ENCODE results near the gene DBI. TPM values are rescaled to one million over a fixed set of nuclear protein-coding genes. Genes with fewer than 3 reads are reported as not detected.

Gene DBI
- total and polyA plus RNA-seq, 2 of the 13 experiments (the other 11 are each of a cell fraction or from before 2014, with no cell fraction given), result 330 to 659 TPM

DNA sequence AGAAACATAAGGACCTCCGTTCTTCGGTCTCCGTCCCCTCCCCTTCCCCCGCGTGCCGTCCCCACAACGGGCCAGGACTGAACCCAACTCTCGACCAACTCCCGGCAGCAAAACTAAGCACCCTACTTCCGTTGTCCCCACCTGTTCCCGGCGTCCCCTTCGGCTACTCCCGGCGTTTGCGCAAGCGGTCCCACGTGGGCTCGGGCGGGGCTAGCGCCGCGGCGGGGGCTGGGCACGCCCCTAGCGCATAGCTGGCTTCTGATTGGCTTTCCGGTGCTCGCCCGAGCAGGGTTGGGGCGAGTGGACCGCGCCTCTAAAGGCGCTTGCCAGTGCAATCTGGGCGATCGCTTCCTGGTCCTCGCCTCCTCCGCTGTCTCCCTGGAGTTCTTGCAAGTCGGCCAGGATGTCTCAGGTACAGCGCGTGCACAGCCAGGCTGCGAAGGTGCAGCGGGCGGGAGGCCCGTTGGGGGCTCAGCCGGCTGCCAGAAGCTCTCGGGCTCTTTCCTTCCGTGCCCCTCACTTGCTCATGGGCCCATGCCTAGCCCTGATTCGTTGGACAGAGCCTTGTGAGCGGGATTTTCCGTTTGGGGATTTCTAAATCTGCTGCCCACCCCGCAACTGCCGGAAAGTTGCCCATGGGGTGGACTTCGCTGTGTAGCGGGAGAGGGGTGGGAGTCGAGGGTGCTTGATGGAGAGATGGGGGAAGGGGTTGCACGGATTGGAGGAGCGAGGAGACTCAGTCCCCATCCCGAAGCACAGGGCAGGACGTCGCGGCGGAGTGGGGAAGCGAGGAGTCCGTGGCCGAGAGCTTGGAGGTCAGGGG is at the start of gene DBI, which contains the start of gene C2orf76 (continued):
- TF ChIP-seq XBP1 (CRISPR knock-in tag; IDR thresholded peaks at IDR 0.05), result no peak; the same call in 1 of the 2 replicates
- TF ChIP-seq, protein P1, sequence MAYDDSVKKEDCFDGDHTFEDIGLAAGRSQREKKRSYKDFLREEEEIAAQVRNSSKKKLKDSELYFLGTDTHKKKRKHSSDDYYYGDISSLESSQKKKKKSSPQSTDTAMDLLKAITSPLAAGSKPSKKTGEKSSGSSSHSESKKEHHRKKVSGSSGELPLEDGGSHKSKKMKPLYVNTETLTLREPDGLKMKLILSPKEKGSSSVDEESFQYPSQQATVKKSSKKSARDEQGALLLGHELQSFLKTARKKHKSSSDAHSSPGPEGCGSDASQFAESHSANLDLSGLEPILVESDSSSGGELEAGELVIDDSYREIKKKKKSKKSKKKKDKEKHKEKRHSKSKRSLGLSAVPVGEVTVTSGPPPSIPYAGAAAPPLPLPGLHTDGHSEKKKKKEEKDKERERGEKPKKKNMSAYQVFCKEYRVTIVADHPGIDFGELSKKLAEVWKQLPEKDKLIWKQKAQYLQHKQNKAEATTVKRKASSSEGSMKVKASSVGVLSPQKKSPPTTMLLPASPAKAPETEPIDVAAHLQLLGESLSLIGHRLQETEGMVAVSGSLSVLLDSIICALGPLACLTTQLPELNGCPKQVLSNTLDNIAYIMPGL (CRISPR knock-in tag; IDR thresholded peaks at IDR 0.05; ENCODE audit: borderline replicate concordance in 1 of 2, low read depth in 1 of 2), result peak; percentile 84 to 88
- TF ChIP-seq ZFP62 (CRISPR knock-in tag; IDR thresholded peaks at IDR 0.05), result no peak
- TF ChIP-seq TCF12 (IDR thresholded peaks at IDR 0.05), result no peak
- TF ChIP-seq TCF12 (CRISPR knock-in tag; IDR thresholded peaks at IDR 0.05), result no peak; the same call in none of the 2 replicates
- no peak for TF ChIP-seq PTBP1 (IDR thresholded peaks at IDR 0.05; ENCODE audit: low read depth, low read length, poor library complexity, severe bottlenecking)
- TF ChIP-seq FOXK1 (CRISPR knock-in tag; IDR thresholded peaks at IDR 0.05; ENCODE audit: borderline replicate concordance, low read depth), result peak; percentile 97
- peak; percentile 89; the same call in 1 of the 2 replicates for TF ChIP-seq ZNF224 (CRISPR knock-in tag; IDR thresholded peaks at IDR 0.05)
- no peak for TF ChIP-seq SOX13 (IDR thresholded peaks at IDR 0.05)
- TF ChIP-seq SOX13 (CRISPR knock-in tag; conservative IDR thresholded peaks at IDR 0.05 in 1 of 2, IDR thresholded peaks at IDR 0.05 in 1 of 2), result peak in 1 of 2 experiments; percentile 83; a peak in 2 of 4 replicates
- TF ChIP-seq, protein P2, sequence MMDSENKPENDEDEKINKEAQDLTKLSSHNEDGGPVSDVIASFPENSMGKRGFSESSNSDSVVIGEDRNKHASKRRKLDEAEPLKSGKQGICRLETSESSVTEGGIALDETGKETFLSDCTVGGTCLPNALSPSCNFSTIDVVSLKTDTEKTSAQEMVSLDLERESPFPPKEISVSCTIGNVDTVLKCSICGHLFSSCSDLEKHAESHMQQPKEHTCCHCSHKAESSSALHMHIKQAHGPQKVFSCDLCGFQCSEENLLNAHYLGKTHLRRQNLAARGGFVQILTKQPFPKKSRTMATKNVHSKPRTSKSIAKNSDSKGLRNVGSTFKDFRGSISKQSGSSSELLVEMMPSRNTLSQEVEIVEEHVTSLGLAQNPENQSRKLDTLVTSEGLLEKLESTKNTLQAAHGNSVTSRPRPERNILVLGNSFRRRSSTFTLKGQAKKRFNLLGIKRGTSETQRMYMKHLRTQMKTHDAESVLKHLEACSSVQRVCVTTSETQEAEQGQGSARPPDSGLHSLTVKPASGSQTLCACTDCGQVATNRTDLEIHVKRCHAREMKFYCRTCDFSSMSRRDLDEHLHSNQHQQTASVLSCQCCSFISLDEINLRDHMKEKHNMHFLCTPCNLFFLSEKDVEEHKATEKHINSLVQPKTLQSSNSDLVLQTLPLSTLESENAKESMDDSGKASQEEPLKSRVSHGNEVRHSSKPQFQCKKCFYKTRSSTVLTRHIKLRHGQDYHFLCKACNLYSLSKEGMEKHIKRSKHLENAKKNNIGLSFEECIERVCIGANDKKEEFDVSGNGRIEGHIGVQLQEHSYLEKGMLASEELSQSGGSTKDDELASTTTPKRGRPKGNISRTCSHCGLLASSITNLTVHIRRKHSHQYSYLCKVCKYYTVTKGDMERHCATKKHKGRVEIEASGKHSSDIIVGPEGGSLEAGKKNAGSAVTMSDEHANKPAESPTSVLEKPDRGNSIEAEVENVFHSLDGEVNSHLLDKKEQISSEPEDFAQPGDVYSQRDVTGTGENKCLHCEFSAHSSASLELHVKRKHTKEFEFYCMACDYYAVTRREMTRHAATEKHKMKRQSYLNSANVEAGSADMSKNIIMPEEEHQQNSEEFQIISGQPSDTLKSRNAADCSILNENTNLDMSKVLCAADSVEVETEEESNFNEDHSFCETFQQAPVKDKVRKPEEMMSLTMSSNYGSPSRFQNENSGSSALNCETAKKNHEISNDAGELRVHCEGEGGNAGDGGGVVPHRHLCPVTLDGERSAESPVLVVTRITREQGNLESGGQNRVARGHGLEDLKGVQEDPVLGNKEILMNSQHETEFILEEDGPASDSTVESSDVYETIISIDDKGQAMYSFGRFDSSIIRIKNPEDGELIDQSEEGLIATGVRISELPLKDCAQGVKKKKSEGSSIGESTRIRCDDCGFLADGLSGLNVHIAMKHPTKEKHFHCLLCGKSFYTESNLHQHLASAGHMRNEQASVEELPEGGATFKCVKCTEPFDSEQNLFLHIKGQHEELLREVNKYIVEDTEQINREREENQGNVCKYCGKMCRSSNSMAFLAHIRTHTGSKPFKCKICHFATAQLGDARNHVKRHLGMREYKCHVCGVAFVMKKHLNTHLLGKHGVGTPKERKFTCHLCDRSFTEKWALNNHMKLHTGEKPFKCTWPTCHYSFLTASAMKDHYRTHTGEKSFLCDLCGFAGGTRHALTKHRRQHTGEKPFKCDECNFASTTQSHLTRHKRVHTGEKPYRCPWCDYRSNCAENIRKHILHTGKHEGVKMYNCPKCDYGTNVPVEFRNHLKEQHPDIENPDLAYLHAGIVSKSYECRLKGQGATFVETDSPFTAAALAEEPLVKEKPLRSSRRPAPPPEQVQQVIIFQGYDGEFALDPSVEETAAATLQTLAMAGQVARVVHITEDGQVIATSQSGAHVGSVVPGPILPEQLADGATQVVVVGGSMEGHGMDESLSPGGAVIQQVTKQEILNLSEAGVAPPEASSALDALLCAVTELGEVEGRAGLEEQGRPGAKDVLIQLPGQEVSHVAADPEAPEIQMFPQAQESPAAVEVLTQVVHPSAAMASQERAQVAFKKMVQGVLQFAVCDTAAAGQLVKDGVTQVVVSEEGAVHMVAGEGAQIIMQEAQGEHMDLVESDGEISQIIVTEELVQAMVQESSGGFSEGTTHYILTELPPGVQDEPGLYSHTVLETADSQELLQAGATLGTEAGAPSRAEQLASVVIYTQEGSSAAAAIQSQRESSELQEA (CRISPR knock-in tag; IDR thresholded peaks at IDR 0.05; ENCODE audit: not compliant biosample characterization), result peak; percentile 48
- peak; percentile 96 for TF ChIP-seq ZNF747 (CRISPR knock-in tag; IDR thresholded peaks at IDR 0.05; ENCODE audit: borderline replicate concordance)
- no peak for TF ChIP-seq STAG1 (CRISPR knock-in tag; IDR thresholded peaks at IDR 0.05)
- peak; percentile 81 for TF ChIP-seq MIER2 (CRISPR knock-in tag; IDR thresholded peaks at IDR 0.05)
- TF ChIP-seq ZBTB38 (CRISPR knock-in tag; IDR thresholded peaks at IDR 0.05), result peak; percentile 59
- no peak for TF ChIP-seq CENPT (CRISPR knock-in tag; IDR thresholded peaks at IDR 0.05; ENCODE audit: low read depth)
- no peak for TF ChIP-seq ATRX (CRISPR knock-in tag; IDR thresholded peaks at IDR 0.05; ENCODE audit: borderline replicate concordance)
- peak; percentile 90 for TF ChIP-seq KMT2B (CRISPR knock-in tag; IDR thresholded peaks at IDR 0.05)
- TF ChIP-seq, protein P3, sequence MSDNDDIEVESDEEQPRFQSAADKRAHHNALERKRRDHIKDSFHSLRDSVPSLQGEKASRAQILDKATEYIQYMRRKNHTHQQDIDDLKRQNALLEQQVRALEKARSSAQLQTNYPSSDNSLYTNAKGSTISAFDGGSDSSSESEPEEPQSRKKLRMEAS (IDR thresholded peaks at IDR 0.05), result peak; percentile 98
- peak; percentile 71 for TF ChIP-seq XRCC5 (optimal IDR thresholded peaks at IDR 0.05; ENCODE audit: low read length)

All from HepG2 (cell line).